OCI-LY7 (cell line): ENCODE results near the gene SLC6A6. TPM values are rescaled to one million over a fixed set of nuclear protein-coding genes. Genes with fewer than 3 reads are reported as not detected.

Experiments
- BruUV-seq: library from RNA; stranded (reverse); fragments of 400-500 nt; replicated peaks from 2 replicates; lab custom pipeline; 2021; lab: Mats Ljungman, UMichigan
- CTCF ChIA-PET: fragments of 300-600 bp; sonication (Branson Sonifier 250); formaldehyde crosslinking; loops from one replicate; lab custom pipeline; 2022; ENCODE audit warnings: antibody characterized with exemption; ENCODE audit not compliant: unreplicated experiment; lab: Charles Lee
- POLR2A ChIA-PET: fragments of 300-600 bp; sonication (Branson Sonifier 250); formaldehyde crosslinking; loops from one replicate; lab custom pipeline; 2022; ENCODE audit warnings: antibody characterized with exemption; lab: Charles Lee
- DNase-seq: peaks from one replicate; pipeline ENCODE4 v3.0.0-alpha.2; 2015; ENCODE audit warnings: low spot score
- H2AFZ ChIP-seq: fragments of 200-600 bp; sonication (generic), shearing (Covaris generic); 2 replicates; pipeline ENCODE4 v1.6.1; 2014; ENCODE audit warnings: mild to moderate bottlenecking, antibody characterized with exemption, low read length, moderate library complexity
- H3K27ac ChIP-seq: fragments of 200-600 bp; sonication (generic); 2 replicates; pipeline ENCODE4 v1.5.1; 2014; ENCODE audit warnings: mixed run types, low read depth, mild to moderate bottlenecking, moderate library complexity, low read length, inconsistent platforms; ENCODE audit not compliant: poor library complexity, severe bottlenecking
- H3K36me3 ChIP-seq: fragments of 200-600 bp; sonication (generic); 2 replicates; pipeline ENCODE4 v1.6.1; 2014; ENCODE audit warnings: mild to moderate bottlenecking, antibody characterized with exemption, low read length, moderate library complexity, mixed read lengths; ENCODE audit not compliant: insufficient read depth
- H3K4me1 ChIP-seq: fragments of 200-600 bp; sonication (generic); 2 replicates; pipeline ENCODE4 v1.5.1; 2014; ENCODE audit warnings: mild to moderate bottlenecking, low read length; ENCODE audit not compliant: insufficient read depth, poor library complexity, severe bottlenecking
- H3K4me2 ChIP-seq: fragments of 200-600 bp; sonication (generic); 2 replicates; pipeline ENCODE4 v1.6.1; 2014; ENCODE audit warnings: mild to moderate bottlenecking, low read length
- H3K4me3 ChIP-seq: fragments of 200-600 bp; sonication (generic); 2 replicates; pipeline ENCODE4 v1.5.1; 2014; ENCODE audit warnings: mild to moderate bottlenecking, low read depth, low read length; ENCODE audit not compliant: poor library complexity, severe bottlenecking
- H3K79me2 ChIP-seq: fragments of 200-600 bp; sonication (generic); 2 replicates; pipeline ENCODE4 v1.6.1; 2016; ENCODE audit warnings: low read depth, mild to moderate bottlenecking, low read length, moderate library complexity, mixed read lengths; ENCODE audit not compliant: insufficient read depth
- H3K9me2 ChIP-seq: fragments of 200-600 bp; sonication (generic); 2 replicates; pipeline ENCODE4 v1.6.1; 2016; ENCODE audit warnings: mild to moderate bottlenecking, low read length, mixed read lengths; ENCODE audit not compliant: insufficient read depth
- H3K9me3 ChIP-seq: fragments of 200-600 bp; sonication (generic); 2 replicates; pipeline ENCODE4 v1.6.1; 2014; ENCODE audit warnings: mild to moderate bottlenecking, mixed run types, low read length, mixed read lengths
- H4K20me1 ChIP-seq: fragments of 200-600 bp; sonication (generic); 2 replicates; pipeline ENCODE4 v1.6.1; 2014; ENCODE audit warnings: mild to moderate bottlenecking, antibody characterized with exemption, low read length, moderate library complexity, mixed read lengths; ENCODE audit not compliant: insufficient read depth
- EZH2phosphoT487 ChIP-seq: fragments of 200-600 bp; sonication (generic); IDR thresholded peaks from 2 replicates; pipeline ENCODE4 v1.6.1; 2018; ENCODE audit warnings: low read depth, borderline replicate concordance, mild to moderate bottlenecking, mixed run types, antibody characterized with exemption, low read length, moderate library complexity, mixed read lengths
- intact Hi-C: fragments of 100-400 bp; cut with micrococcal nuclease; formaldehyde crosslinking; loops from one replicate; pipeline ENCODE4 v1.10.0; 2022; ENCODE audit not compliant: unreplicated experiment
- total RNA-seq, 2 experiments: library from RNA; depleted of rRNA in 1 of 2; stranded (reverse); fragments of >200 nt in 1 of 2; shearing (Covaris generic) in 1 of 2; gene quantifications; 2 replicates each; pipeline ENCODE4 v1.2.3, GENCODE V29; 2014 to 2022
- TF ChIP-seq, protein P1 (sequence below): fragments of 200-600 bp; sonication (generic); conservative IDR thresholded peaks from 2 replicates; pipeline ENCODE4 v1.5.1; 2014; ENCODE audit warnings: mild to moderate bottlenecking, antibody characterized with exemption, low read length, moderate library complexity, mixed read lengths

The SLC6A6 gene
- total RNA-seq, 2 experiments from 2014 or later = 43.0 to 51.8 TPM

DNA sequence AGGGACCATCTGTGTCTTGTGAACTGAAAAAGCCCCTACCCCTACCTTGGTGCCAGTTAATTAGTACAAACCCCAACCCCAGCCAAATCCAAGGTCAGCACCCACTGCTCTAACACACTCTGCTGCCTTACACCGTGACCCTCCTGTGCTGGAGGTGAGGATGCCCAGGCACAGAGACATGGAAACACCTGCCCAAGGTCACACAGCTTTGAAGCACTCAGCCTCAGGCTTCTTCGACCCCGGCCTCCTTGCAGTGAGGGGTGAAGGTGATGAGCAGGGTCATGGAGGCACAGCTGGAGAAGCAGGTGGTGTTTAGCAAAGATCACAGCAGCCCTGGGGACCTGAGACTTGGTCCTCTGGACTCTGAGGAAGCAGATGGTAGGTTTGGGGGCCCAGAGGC, 39.0 kb upstream of the SLC6A6 start:
- no peak overlapping the region for H3K27ac ChIP-seq
- H4K20me1 ChIP-seq = no peaks in the 10 kb centered on the region
- DNase-seq = no peak
- TF ChIP-seq EZH2phosphoT487 = no peak
- TF ChIP-seq, protein P1, sequence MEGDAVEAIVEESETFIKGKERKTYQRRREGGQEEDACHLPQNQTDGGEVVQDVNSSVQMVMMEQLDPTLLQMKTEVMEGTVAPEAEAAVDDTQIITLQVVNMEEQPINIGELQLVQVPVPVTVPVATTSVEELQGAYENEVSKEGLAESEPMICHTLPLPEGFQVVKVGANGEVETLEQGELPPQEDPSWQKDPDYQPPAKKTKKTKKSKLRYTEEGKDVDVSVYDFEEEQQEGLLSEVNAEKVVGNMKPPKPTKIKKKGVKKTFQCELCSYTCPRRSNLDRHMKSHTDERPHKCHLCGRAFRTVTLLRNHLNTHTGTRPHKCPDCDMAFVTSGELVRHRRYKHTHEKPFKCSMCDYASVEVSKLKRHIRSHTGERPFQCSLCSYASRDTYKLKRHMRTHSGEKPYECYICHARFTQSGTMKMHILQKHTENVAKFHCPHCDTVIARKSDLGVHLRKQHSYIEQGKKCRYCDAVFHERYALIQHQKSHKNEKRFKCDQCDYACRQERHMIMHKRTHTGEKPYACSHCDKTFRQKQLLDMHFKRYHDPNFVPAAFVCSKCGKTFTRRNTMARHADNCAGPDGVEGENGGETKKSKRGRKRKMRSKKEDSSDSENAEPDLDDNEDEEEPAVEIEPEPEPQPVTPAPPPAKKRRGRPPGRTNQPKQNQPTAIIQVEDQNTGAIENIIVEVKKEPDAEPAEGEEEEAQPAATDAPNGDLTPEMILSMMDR = no peak
- peaks cover 17% of the 10 kb centered on the region for H3K4me1 ChIP-seq
- no peak overlapping the region for H3K4me3 ChIP-seq
- intact Hi-C loops = no loop called here
- H3K79me2 ChIP-seq = no peaks in the 10 kb centered on the region
- POLR2A ChIA-PET = interaction anchor here (1.2 kb wide), 1 partner anchor 39 kb away, joined by 4 read pairs; no protein-coding TSS in a partner anchor
- no peaks in the 10 kb centered on the region for H3K9me3 ChIP-seq
- no peak overlapping the region for H2AFZ ChIP-seq
- H3K36me3 ChIP-seq = no peaks in the 10 kb centered on the region
- H3K9me2 ChIP-seq = no peaks in the 10 kb centered on the region
- CTCF ChIA-PET = interaction anchor here (1.3 kb wide), 1 partner anchor 12 kb away, joined by 3 read pairs; no protein-coding TSS in a partner anchor
- no peak overlapping the region for H3K4me2 ChIP-seq
- no TSS peak for BruUV-seq

DNA sequence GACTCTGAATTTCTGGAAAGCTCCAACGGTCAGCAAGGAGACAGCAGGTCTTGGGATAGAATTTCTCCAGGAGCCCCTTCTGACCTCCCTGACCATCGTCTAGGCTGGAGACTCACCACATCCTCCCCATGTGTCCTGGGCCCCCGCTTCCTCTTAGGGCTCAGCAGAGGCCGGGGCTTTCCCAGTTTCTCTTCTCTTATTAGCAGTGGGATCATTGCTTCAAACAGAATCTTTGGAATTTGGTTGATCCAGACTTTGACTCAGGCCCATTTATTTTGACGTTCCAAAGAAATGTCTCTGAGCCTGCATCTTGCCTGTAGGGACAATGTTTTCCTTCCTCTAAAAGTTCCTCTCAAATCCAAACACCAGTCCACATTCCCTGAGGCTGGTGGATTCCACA, 38.4 kb upstream of the SLC6A6 start:
- H3K79me2 ChIP-seq = no peaks in the 10 kb centered on the region
- BruUV-seq = no TSS peak
- H3K9me2 ChIP-seq = no peaks in the 10 kb centered on the region
- CTCF ChIA-PET = interaction anchor here (1.1 to 1.3 kb wide), 2 partner anchors 11 to 12 kb away, joined by 3 read pairs; no protein-coding TSS in a partner anchor
- no peak overlapping the region for H2AFZ ChIP-seq
- TF ChIP-seq, protein P1 = no peak
- TF ChIP-seq EZH2phosphoT487 = no peak
- intact Hi-C loops = no loop called here
- H4K20me1 ChIP-seq = no peaks in the 10 kb centered on the region
- H3K36me3 ChIP-seq = no peaks in the 10 kb centered on the region
- DNase-seq = no peak
- no peak overlapping the region for H3K4me3 ChIP-seq
- H3K9me3 ChIP-seq = no peaks in the 10 kb centered on the region
- POLR2A ChIA-PET = interaction anchor here (1.6 kb wide), 1 partner anchor 11 kb away, joined by 4 read pairs; no protein-coding TSS in a partner anchor
- H3K27ac ChIP-seq = no peak overlapping the region
- no peak overlapping the region for H3K4me2 ChIP-seq
- peaks cover 17% of the 10 kb centered on the region for H3K4me1 ChIP-seq

DNA sequence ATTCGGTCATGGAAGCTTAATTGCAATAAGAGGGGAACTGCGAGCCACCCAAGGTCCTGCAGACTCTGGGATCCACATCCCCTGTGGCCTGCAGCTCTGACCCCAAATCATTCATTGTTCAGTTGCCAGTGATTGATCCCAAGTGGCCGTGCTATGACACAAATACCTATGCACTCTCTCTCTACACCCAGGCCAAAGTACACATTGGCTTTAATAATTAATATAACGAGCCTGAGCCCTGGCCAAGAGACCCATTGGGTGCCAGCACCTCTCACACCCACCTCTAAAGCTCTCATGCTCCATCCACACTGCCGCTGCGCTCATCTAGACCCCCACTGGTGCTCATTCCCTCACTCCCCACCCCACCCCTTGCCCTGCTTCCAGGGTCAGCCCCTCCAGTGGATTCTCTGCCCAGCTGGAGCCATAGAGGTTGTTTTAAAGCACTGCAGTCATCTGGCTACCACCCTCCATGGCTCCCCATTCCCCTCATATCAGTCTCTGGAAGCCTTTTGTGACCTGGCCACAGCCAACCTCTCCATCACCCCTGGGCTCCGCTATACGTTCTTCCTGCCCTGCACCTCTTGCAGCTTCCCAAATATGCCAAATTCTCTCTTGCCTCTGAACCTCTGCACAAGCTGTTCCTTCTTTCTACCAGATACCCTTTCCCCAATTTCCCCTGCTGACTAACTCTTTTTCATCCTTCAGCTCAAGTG, 37.7 kb upstream of the SLC6A6 start:
- BruUV-seq = no TSS peak

More for the DNA sequence above, 37.7 kb upstream of the SLC6A6 start:
- Histone ChIP-seq H3K9me3 (no peaks in the 10 kb centered on the region), H3K36me3 (no peaks in the 10 kb centered on the region), H3K79me2 (no peaks in the 10 kb centered on the region), H3K27ac (no peak overlapping the region), H3K4me2 (no peak overlapping the region), H2AFZ (no peak overlapping the region), H3K4me3 (no peak overlapping the region), H3K4me1 (peaks cover 23% of the 10 kb centered on the region), H4K20me1 (no peaks in the 10 kb centered on the region), H3K9me2 (no peaks in the 10 kb centered on the region)
- ChIA-PET CTCF (interaction anchor here (0.5 to 1.3 kb wide), 4 partner anchors 10 to 68 kb away, joined by 3 to 5 read pairs (median 3); no protein-coding TSS in a partner anchor), POLR2A (interaction anchor here (1.6 kb wide), 1 partner anchor 11 kb away, joined by 4 read pairs; no protein-coding TSS in a partner anchor)
- no peak for DNase-seq
- intact Hi-C loops = no loop called here
- TF ChIP-seq, protein P1 = no peak
- TF ChIP-seq EZH2phosphoT487 = no peak
